Stimulated activated CD4-positive, alpha-beta T cell treated with anti-CD3 and anti-CD28 coated beads, Interleukin-4, amount 100 ng/mL, for 48 hours (primary cell): ENCODE measurements around the gene PCDHGA2.
"Not testable (repeated sequence)": the region's sequence is repeated elsewhere in the genome, so short reads cannot be mapped to it uniquely, and the experiment has no call there.

Experiments
- DNase-seq, 2 donors: peaks; one replicate each; pipeline ENCODE4 v3.0.0-alpha.2; 2020; ENCODE audit warnings: low read depth in 2 of 2

Gene PCDHGA2

GRCh38 chr5:141346017-141346416, 7.5 kb downstream of the PCDHGA2 start:
- DNase-seq, result not testable (repeated sequence)

DNA sequence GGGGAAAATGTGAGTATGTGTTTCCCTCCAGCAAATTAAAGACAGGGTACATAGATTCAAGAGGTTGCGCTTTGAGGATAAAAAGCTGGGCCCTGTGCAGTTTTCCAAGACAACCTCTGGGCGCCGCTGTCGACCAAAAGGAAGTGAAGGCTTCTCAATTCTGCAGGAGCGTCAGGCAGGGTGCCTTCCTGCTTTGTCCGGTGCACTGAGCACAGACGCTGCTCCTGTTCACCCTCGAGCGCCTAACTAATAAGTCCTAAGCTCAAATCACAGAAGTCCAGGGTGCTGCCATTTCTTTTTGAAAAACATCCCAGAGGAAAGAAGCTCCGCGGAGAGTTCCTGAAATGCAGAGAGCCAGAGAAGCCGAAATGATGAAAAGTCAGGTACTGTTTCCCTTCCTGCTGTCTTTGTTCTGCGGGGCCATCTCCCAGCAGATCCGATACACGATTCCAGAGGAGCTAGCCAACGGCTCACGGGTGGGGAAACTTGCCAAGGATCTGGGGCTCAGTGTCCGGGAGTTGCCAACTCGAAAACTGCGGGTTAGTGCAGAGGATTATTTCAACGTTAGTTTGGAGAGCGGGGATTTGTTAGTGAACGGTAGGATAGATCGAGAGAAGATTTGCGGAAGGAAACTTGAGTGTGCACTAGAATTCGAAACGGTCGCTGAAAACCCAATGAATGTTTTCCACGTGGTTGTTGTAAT, 11.5 kb downstream of the PCDHGA2 start, which contains the start of gene PCDHGB1:
Gene PCDHGB1, plus strand, starts transcription at position 183 of the 703 bp plus-strand sequence. Its CDS starts 162 bp downstream, at position 345.
- no peak for DNase-seq

- DNase-seq, result no peak
These were observed 13.0 kb downstream of the PCDHGA2 start for GRCh38 chr5:141351591-141351990.

GRCh38 chr5:141354900-141355469, 16.4 kb downstream of the PCDHGA2 start, which contains the start of gene PCDHGA4:
Gene PCDHGA4, plus strand, starts transcription at chr5:141355021. Its CDS starts 87 bp downstream, at chr5:141355108.
- no peak for DNase-seq

DNA sequence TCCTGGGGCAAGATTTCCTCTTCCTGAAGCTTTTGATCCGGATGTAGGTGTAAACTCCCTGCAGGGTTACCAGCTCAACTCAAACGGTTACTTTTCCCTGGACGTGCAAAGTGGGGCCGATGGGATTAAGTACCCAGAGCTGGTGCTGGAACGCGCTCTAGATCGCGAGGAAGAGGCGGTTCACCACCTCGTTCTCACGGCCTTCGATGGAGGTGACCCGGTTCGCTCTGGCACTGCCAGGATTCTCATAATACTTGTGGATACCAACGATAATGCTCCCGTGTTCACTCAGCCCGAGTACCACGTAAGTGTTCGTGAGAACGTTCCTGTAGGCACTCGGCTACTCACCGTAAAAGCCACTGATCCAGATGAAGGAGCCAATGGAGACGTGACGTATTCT, 17.1 kb downstream of the PCDHGA2 start:
- no peak for DNase-seq

DNA sequence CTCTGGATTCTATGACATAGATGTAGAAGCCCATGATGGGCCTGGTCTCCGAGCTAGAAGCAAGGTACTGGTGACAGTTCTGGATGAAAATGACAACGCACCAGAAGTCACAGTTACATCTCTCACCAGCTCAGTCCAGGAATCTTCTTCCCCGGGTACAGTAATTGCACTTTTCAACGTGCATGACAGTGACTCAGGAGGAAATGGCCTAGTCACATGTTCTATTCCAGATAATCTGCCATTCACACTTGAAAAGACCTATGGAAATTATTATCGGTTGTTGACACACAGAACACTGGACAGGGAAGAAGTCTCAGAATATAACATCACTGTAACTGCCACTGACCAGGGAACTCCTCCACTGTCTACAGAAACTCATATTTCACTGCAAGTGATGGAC, 17.6 kb downstream of the PCDHGA2 start:
- DNase-seq, result no peak

GRCh38 chr5:141356950-141357349, 18.4 kb downstream of the PCDHGA2 start:
- DNase-seq, result no peak

GRCh38 chr5:141359790-141360426, 21.3 kb downstream of the PCDHGA2 start, which contains the start of gene PCDHGB2:
Gene PCDHGB2, plus strand, starts transcription at chr5:141359994. Its CDS starts 142 bp downstream, at chr5:141360136.
- DNase-seq, result no peak

DNA sequence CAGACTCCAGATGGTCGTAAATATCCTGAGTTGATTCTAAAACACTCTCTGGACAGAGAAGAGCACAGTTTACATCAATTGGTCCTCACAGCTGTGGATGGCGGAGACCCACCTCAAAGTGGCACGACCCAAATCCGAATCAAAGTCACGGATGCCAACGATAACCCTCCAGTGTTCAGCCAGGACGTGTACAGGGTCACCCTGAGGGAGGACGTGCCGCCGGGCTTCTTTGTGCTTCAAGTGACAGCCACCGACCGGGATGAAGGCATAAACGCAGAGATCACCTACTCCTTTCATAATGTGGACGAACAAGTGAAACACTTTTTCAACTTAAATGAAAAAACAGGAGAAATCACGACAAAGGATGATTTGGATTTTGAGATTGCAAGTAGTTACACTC, 22.1 kb downstream of the PCDHGA2 start:
- no peak for DNase-seq

DNA sequence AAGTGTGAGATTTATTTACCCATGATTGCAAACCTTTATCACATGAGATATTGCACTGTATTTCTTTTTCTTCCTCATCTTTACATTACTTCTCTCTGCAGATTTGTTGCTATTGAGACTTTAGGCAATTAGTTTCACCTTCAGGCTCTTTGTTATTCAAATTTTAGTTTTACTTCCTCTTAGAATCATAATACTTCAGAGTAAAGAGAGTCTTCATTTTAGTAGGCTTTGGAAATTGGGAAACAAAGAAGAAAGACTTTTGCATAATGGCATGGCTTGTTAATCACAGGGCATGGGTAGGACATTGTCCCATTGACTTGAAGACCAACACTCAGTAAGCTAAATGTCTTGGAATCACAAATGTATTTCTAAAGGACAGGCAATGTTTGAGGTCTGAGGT, 24.2 kb downstream of the PCDHGA2 start:
- DNase-seq, result no peak

GRCh38 chr5:141363952-141364660, 25.5 kb downstream of the PCDHGA2 start, which contains the start of gene PCDHGA5:
Gene PCDHGA5, plus strand, starts transcription at chr5:141364162. Its CDS starts 169 bp downstream, at chr5:141364331.
- no peak for DNase-seq

DNA sequence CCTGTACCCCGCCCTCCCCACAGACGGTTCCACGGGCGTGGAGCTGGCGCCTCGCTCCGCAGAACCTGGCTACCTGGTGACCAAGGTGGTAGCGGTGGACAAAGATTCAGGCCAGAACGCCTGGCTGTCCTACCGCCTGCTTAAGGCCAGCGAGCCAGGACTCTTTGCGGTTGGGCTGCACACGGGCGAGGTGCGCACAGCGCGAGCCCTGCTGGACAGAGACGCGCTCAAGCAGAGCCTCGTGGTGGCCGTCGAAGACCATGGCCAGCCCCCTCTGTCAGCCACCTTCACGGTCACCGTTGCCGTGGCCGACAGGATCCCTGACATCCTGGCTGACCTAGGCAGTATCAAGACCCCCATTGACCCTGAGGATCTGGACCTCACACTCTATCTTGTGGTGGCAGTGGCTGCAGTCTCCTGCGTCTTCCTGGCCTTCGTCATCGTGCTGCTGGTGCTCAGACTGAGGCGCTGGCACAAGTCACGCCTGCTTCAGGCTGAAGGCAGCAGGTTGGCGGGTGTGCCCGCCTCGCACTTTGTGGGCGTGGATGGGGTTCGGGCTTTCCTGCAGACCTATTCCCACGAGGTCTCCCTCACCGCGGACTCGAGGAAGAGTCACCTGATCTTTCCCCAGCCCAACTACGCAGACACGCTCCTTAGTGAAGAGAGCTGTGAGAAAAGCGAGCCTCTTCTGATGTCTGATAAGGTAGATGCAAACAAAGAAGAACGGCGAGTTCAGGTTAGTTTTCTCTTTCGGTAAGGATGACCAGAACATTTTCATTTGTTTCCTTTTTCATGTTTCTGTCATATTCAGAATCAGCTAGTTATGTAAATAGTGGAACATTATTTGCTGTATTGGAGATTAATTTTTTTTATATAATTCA, 27.7 kb downstream of the PCDHGA2 start:
- DNase-seq, result no peak

GRCh38 chr5:141369994-141370848, 31.7 kb downstream of the PCDHGA2 start, which contains the start of gene PCDHGB3:
Gene PCDHGB3, plus strand, starts transcription at chr5:141370242. Its CDS starts 153 bp downstream, at chr5:141370395.
- DNase-seq, result no peak

GRCh38 chr5:141371572-141372475, 33.3 kb downstream of the PCDHGA2 start:
- DNase-seq, result no peak

GRCh38 chr5:141373673-141374317, 35.2 kb downstream of the PCDHGA2 start, which contains the start of gene PCDHGA6:
Gene PCDHGA6, plus strand, starts transcription at chr5:141373891. Its CDS starts 193 bp downstream, at chr5:141374084.
- DNase-seq, result no peak

- DNase-seq, result no peak
These were observed 36.1 kb downstream of the PCDHGA2 start for GRCh38 chr5:141374627-141375026.

DNA sequence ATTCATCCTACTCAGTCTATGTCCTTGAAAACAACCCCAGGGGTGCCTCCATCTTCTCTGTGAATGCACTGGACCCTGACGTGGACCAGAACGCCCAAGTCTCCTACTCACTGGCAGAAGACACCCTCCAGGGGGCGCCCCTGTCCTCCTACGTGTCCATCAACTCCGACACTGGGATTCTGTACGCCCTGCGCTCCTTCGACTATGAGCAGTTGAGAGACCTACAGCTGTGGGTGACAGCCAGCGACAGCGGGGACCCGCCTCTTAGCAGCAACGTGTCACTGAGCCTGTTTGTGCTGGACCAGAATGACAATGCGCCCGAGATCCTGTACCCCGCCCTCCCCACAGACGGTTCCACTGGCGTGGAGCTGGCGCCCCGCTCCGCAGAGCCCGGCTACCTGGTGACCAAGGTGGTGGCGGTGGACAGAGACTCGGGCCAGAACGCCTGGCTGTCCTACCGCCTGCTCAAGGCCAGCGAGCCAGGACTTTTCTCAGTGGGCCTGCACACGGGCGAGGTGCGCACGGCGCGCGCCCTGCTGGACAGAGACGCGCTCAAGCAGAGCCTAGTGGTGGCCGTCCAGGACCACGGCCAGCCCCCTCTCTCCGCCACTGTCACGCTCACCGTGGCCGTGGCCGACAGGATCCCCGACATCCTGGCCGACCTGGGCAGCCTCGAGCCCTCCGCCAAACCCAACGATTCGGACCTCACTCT, 37.0 kb downstream of the PCDHGA2 start:
- not testable (repeated sequence) for DNase-seq
